ENCODE measurements around the gene SIM1.

DNA sequence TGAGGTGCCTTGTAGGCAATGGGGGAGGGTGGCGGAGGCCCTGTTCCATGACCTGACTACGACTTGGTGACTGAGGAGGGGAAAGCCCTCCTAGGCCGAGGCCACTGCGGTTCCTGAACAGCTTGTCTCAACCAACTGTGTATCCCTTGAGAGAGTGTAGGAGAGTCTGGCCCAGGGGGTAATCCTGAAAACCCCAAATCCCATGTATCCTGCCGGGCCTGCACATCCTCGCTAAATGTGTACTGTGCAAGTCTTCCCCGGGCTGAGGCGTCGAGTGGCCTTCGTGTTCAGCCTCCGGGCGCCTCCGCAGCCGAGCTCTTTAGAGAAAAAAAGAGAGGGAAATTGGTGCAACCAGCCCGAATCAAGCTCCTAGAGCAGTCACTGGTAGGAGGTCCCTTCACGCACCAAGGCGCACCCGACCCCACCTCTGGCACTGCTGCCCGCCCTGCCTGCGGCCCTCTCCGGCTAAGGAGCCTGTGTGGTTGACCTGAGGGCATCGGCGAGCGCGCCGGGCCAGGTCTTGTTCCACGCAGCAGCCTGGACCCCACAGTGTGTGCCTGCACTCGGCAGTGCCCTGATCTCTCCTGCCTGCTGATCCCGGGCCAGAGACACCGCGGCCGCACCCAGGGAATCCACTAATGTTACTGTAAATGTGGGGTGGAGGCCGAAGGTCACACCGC, 7.3 kb downstream of the SIM1 start:
- TF ChIP-seq, protein P1, sequence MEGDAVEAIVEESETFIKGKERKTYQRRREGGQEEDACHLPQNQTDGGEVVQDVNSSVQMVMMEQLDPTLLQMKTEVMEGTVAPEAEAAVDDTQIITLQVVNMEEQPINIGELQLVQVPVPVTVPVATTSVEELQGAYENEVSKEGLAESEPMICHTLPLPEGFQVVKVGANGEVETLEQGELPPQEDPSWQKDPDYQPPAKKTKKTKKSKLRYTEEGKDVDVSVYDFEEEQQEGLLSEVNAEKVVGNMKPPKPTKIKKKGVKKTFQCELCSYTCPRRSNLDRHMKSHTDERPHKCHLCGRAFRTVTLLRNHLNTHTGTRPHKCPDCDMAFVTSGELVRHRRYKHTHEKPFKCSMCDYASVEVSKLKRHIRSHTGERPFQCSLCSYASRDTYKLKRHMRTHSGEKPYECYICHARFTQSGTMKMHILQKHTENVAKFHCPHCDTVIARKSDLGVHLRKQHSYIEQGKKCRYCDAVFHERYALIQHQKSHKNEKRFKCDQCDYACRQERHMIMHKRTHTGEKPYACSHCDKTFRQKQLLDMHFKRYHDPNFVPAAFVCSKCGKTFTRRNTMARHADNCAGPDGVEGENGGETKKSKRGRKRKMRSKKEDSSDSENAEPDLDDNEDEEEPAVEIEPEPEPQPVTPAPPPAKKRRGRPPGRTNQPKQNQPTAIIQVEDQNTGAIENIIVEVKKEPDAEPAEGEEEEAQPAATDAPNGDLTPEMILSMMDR (conservative IDR thresholded peaks at IDR 0.05; ENCODE audit: low read depth, low read length): no peak
- TF ChIP-seq EZH2 (IDR thresholded peaks at IDR 0.05; ENCODE audit: low read length, unreplicated experiment): no peak
- no peak for TF ChIP-seq EZH2phosphoT487 (IDR thresholded peaks at IDR 0.05; ENCODE audit: borderline replicate concordance, low read length)

All from PC-3 (cell line).